GM19351 (cell line): ENCODE results near the gene AHDC1.
A peak's percentile ranks its signal among the peaks of the same experiment; 100 is the strongest.

Experiments
- ATAC-seq: cut with Tn5 transposase; IDR thresholded peaks from one replicate; pipeline ENCODE4 v1.9.1; 2021; ENCODE audit warnings: mild to moderate bottlenecking, moderate library complexity; ENCODE audit not compliant: unreplicated experiment

AHDC1 gene

GRCh38 chr1:27536010-27536757 lies 67.8 kb downstream of the AHDC1 start:
- ATAC-seq: no peak

- ATAC-seq: no peak
Observed at GRCh38 chr1:27535386-27535785, 68.6 kb downstream of the AHDC1 start.

GRCh38 chr1:27531959-27532685 lies 71.8 kb downstream of the AHDC1 start:
- no peak for ATAC-seq

- no peak for ATAC-seq
Observed at GRCh38 chr1:27530192-27530591, 73.8 kb downstream of the AHDC1 start.

- ATAC-seq: no peak
Observed at GRCh38 chr1:27529704-27530018, 74.3 kb downstream of the AHDC1 start.

GRCh38 chr1:27528818-27529703 lies 74.9 kb downstream of the AHDC1 start:
- no peak for ATAC-seq

GRCh38 chr1:27527890-27528817 lies 75.8 kb downstream of the AHDC1 start:
- peak; percentile 43 for ATAC-seq

- no peak for ATAC-seq
Observed at GRCh38 chr1:27527223-27527889, 76.6 kb downstream of the AHDC1 start.

GRCh38 chr1:27526569-27527222 lies 77.2 kb downstream of the AHDC1 start:
- no peak for ATAC-seq

GRCh38 chr1:27525296-27526272 lies 78.4 kb downstream of the AHDC1 start:
- peak; percentile 64 for ATAC-seq

- ATAC-seq: no peak
Observed at GRCh38 chr1:27523337-27524020, 80.5 kb downstream of the AHDC1 start.

GRCh38 chr1:27522432-27523336 lies 81.3 kb downstream of the AHDC1 start:
- ATAC-seq: no peak

- ATAC-seq: no peak
Observed at GRCh38 chr1:27521861-27522431, 82.0 kb downstream of the AHDC1 start.

GRCh38 chr1:27521336-27521831 lies 82.6 kb downstream of the AHDC1 start:
- no peak for ATAC-seq

- ATAC-seq: no peak
Observed at GRCh38 chr1:27520651-27521050, 83.3 kb downstream of the AHDC1 start.
